ENCODE data around the gene RTP5.

DNA sequence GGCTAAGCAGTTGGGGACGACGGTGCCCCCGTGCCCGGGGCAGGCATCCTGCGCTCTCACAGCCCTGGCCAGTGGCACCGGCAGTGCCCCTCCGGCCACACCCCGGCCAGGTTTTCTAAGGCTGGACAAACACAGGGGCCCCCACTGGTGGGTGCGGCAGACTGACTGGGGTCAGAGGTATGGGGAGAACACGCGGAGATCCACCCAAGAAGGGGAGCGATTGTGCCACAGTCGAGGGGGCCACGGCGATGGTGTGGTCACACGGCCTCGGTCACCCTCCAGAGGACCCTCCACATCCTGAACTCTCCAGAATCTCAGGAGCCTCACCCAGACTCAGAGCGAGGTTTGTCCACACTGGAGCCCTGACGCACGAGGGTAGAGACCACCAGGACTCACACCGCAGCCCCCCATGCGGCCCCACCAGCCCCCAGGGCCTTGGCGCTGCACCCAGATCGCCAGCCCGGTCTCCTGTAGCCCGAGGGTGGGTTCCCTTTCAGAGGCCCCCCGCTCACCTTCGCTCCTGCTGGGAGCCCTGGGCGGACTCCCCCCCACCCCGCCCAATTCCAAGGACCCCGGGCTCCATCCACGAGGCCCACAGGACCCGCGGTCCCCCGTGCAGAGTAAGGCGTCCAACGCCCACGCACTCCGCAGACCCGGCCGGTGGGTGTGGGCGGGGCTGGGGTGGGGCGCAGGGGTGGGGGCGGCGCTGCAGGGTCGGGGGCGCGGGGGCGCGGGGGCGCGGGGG is 26.0 kb upstream of the RTP5 start:
- TF ChIP-seq, protein P1, sequence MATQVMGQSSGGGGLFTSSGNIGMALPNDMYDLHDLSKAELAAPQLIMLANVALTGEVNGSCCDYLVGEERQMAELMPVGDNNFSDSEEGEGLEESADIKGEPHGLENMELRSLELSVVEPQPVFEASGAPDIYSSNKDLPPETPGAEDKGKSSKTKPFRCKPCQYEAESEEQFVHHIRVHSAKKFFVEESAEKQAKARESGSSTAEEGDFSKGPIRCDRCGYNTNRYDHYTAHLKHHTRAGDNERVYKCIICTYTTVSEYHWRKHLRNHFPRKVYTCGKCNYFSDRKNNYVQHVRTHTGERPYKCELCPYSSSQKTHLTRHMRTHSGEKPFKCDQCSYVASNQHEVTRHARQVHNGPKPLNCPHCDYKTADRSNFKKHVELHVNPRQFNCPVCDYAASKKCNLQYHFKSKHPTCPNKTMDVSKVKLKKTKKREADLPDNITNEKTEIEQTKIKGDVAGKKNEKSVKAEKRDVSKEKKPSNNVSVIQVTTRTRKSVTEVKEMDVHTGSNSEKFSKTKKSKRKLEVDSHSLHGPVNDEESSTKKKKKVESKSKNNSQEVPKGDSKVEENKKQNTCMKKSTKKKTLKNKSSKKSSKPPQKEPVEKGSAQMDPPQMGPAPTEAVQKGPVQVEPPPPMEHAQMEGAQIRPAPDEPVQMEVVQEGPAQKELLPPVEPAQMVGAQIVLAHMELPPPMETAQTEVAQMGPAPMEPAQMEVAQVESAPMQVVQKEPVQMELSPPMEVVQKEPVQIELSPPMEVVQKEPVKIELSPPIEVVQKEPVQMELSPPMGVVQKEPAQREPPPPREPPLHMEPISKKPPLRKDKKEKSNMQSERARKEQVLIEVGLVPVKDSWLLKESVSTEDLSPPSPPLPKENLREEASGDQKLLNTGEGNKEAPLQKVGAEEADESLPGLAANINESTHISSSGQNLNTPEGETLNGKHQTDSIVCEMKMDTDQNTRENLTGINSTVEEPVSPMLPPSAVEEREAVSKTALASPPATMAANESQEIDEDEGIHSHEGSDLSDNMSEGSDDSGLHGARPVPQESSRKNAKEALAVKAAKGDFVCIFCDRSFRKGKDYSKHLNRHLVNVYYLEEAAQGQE (IDR thresholded peaks at IDR 0.05; ENCODE audit: low read depth): no peak
- TF ChIP-seq TCF12 (IDR thresholded peaks at IDR 0.05; ENCODE audit: low read depth): no peak
- peak; percentile 68 for TF ChIP-seq EGR1 (IDR thresholded peaks at IDR 0.05)
- no peak for TF ChIP-seq EP300 (IDR thresholded peaks at IDR 0.05; ENCODE audit: borderline replicate concordance)
- no peak for TF ChIP-seq YY1 (IDR thresholded peaks at IDR 0.05; ENCODE audit: low read depth)
- TF ChIP-seq, protein P2, sequence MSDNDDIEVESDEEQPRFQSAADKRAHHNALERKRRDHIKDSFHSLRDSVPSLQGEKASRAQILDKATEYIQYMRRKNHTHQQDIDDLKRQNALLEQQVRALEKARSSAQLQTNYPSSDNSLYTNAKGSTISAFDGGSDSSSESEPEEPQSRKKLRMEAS (IDR thresholded peaks at IDR 0.05): no peak
- TF ChIP-seq FOXM1 (IDR thresholded peaks at IDR 0.05; ENCODE audit: borderline replicate concordance, low read depth): no peak

Measured in Ishikawa (cell line).